Dedifferentiated amniotic fluid mesenchymal stem cell (primary cell): ENCODE data around the gene ZNF865.

Experiments used
- DNase-seq: peaks from one replicate; pipeline ENCODE4 v3.0.0-alpha.2; 2016; ENCODE audit errors: extremely low spot score

ZNF865 gene

DNA sequence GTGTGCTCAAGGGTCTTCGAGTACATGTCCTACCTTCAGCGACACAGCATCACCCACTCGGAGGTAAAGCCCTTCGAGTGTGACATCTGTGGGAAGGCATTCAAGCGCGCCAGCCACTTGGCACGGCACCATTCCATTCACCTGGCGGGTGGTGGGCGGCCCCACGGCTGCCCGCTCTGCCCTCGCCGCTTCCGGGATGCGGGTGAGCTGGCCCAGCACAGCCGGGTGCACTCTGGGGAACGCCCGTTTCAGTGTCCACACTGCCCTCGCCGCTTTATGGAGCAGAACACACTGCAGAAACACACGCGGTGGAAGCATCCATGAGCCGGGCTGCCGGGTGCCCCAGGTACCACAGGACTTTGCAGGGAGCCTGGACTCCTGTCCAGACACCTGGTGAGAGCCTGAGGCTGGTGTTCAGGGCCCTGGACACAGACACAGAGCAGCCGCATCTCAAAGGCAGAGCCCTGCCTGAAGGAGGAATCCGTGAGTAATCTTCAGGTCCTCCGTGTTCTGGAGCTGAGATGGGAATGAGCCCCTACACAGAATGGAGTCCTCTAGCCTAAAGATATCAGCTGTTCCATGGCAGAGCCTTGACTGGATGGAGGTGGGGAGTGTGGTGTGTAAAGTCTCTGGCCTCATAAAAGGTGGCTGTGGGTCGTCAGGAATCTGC lies 39.5 kb downstream of the ZNF865 start:
- no peak for DNase-seq

DNA sequence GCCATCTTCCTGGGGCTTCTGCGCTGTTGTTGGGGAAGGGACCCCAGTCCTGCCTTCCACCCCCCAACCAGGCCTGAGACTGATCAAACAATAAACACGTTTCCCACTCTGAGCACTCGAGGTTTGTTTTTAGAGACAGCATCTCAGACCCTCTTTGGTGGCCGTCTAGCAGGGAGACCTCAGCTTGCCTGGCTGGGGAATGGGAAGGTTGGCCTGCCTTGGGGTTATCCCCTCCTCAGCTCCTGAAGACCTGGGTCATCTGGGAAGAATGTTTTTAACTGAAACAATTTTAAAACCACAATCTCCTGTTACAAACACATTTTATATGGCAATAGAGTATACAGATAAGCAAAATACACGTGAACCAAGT lies 40.0 kb downstream of the ZNF865 start:
- DNase-seq, result no peak

DNA sequence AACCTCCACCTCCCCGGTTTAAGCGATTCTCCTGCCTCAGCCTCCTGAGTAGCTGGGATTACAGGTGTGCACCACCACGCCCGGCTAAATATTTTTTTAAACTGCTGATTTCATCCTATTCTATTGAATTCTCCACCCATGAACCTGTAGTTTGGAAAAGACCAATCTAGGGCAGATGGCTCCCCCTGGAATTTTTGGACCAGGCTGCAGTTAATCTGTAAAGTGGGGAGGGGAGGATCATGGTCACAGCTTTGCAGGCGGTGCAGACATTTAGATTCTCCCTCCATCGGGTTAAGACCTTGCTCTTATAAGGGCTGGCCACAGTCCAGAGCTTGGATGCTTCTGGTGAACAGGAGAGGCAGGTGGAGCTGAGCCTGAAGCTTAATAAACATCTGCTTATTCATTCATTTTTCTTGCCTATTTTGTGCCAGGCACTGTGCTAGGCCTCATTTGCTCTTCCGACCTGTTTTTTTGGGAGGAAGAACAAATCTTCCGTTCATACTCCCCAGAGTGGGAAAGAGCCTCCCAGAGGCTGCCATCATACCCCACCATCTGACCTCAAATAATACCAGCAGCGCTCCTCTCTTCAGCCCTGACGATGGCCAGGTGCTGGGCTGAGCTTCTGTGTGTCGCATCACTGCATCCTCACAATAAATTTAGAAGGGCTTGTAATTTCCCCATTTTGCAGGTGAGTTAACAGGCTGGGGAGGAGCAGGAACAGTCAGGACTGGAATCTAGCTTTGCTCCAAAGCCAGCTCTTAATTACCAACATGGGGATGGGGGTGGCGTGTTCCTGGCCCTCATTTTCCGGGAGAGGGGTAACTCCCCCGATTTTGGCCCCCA lies 41.7 kb downstream of the ZNF865 start:
- DNase-seq, result no peak

DNA sequence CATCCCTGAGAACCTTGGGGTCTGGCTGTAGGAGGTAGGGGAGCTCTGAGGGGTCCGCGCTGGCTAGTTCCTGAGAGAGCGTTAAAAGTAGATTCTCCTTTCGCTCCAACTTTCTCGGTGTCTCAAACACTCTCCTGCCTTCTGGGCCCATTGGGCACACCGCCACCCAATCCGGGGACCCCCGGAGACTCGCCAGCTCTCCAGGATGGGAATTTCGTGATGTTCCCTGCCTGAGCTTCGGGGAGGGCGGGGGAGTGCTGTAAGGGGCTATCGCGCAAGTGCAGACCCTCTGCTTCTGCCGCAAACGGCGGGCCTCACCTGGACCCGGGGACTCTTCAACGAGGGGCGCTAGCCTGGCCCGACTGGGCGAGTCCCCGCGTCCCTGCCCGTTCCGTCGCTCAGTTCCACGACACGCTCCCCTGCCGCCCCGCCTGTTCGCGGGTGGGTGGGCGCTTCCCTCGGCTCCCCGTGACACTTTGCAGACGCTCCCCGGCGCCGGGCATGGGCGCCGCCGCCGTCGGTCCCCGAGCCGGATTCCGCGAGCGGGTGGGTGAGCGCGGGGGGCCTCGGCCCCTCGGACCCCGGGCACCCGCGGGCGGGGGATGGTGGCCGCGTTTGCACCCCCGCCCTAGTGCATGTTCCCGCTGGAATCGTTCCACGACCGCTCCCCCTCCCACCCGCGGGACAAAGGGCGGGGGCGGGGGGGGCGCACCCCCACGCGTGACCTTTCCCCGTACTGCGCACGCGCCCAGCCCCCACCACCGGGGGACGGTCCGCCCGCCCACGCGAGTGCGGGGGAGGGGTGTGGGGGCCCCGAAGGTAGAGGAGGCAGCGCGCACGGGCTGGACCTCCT lies 42.5 kb downstream of the ZNF865 start, which contains the start of gene CCDC106:
TSS of gene CCDC106 (plus strand) at position 481 of the 853 bp plus-strand sequence. CDS start 835 bp downstream, outside the sequence.
- DNase-seq, result peak; percentile 44

DNA sequence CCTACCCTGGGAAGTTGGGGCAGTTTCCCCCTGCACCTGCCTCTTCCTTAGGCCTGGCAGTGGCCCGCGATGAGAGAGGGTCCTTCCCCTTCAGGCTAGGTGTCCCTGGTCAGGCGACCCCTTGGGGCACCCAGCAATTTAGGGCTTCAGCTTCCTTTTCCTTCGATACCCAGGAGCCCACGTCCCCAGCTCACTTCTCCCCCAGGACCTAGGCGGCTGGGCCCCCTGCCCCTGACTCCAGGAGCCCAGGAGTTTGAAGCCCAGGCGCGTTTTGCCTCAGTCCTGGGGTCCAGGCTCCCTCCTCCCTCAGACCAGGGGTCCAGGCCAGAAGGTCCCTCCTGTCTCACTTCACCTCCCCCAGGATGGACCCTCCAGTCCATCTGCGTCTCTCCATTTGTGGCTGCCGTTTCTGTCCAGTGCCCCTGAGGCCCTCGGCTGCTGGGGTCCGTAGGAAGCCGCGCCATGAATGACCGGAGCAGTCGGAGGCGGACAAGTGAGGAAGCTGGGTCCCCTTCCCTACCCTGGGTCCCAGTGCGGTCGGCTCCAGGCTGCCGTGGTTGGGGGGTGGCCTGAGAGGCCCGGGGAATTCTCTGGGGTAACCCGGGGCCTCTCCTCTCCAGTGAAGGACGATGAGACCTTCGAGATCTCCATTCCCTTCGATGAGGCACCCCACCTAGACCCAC lies 43.3 kb downstream of the ZNF865 start:
- no peak for DNase-seq

GRCh38 chr19:55649268-55650125 lies 44.0 kb downstream of the ZNF865 start:
- DNase-seq, result no peak

DNA sequence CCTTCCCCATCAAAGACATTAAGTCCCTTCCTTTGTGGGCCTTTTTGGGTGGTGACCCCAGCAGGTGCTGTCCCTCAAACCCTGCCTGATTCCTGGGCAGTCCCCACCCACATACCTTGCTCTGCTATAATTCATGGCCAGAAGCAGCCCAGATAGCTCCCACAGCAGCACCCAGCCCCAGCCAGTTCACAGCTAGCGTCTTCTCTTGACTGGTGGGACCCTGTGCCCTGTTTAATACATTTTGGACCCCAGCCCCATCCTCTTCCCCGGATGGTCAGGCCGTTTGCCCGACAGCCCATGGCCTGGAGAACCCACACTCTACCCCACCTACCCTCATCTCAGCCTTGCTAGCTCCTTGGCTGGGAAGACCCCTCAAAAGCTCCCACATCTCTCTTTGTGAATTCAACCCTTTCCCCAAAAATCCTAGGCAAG lies 44.7 kb downstream of the ZNF865 start:
- no peak for DNase-seq

- DNase-seq, result no peak
These were observed 45.3 kb downstream of the ZNF865 start for GRCh38 chr19:55650602-55651230.

GRCh38 chr19:55651236-55651635 lies 45.8 kb downstream of the ZNF865 start:
- DNase-seq, result no peak

GRCh38 chr19:55652311-55653128 lies 47.1 kb downstream of the ZNF865 start:
- DNase-seq, result no peak

- peak; percentile 97 for DNase-seq
These were observed 48.3 kb downstream of the ZNF865 start for GRCh38 chr19:55653651-55654322.

DNA sequence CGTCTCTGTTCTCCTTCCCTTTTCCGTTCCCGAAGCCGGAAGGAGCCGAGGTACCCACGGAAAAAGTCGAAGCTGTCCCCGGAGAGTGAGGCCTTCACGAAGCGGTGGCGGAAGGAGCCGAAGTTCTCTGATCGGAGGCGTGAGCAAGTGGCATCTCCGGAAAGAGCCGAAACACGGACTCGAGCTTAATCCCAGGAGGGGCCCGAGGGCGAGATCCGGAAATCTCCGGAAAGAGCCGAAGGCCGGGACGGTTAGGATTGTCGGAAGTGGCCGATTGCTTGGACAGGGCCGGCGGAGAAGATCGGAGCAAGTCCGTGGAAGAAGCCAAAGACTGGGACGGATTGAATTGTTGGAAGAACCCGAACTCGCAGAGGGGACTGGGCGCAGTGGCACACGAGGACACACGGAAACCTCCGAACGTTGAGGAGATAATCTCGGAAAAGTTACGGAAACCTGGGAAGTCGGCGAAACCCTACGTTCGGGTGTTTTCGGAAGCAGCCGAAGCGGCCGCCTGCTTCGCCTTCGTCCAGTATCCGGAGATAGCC lies 48.9 kb downstream of the ZNF865 start:
- DNase-seq, result peak; percentile 100

GRCh38 chr19:55654868-55655647 lies 49.6 kb downstream of the ZNF865 start, which contains the start of gene U2AF2:
Gene U2AF2 (plus strand): TSS chr19:55655035. CDS start chr19:55655105, 70 bp downstream.
- DNase-seq, result peak; percentile 88

- no peak for DNase-seq
These were observed 50.2 kb downstream of the ZNF865 start for GRCh38 chr19:55655648-55656040.

GRCh38 chr19:55656552-55656951 lies 51.1 kb downstream of the ZNF865 start:
- no peak for DNase-seq

DNA sequence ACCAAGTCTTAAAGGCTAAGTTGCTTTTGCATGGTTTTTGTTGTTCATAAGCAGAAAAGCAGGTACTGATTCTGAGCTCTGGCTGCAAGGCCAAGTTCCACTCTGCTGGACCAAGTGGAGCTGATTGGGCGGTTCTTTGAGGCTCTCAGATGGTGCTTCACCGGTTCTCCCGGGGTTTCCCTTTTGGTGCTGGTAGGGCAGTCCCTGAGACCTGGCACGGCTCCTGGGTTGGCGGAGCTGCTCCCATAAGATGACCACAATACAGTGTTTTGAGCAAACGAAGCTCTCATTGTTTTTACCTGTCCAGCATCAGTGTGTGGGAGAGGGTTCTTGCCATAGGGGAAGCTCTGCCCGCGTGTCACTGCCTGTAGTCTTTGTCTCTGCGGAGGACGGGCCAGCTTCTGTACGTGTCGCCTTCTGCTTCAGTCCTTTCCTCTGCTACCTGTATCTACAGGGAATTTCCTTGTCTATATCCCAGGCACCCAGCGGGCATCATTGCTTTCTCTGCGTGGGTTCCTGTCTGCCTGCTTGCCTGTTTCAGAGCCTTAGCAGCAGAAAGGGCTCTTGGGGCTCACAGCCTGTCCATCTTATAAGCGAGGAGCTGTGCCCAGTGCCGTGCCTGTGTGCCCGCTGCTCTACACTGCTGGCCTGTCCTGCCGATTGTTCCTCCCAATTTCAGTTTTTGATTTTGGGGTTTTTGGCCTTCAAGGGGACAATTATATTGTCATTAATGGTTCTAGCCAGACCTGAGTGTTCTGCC lies 51.7 kb downstream of the ZNF865 start:
- no peak for DNase-seq
